Breast epithelium (tissue), 4 donors: ENCODE data around the gene CD4. TPM values are rescaled to one million over a fixed set of nuclear protein-coding genes. Genes with fewer than 3 reads are reported as not detected.

ENCODE experiments used
- DNase-seq, 2 donors: peaks; one replicate each; pipeline ENCODE4 v3.0.0-alpha.2; 2019; ENCODE audit warnings: low spot score in 2 of 2
- H3K27ac ChIP-seq, 2 donors: fragments of 200-600 bp; sonication (generic) in 1 of 2; one replicate each; pipeline ENCODE4 v1.5.1; 2016 to 2019; ENCODE audit warnings: mild to moderate bottlenecking in 1 of 2
- H3K27me3 ChIP-seq, 2 donors: fragments of 200-600 bp; sonication (generic) in 1 of 2; one replicate each; pipeline versions ENCODE4 v1.5.1 to v1.6.0; 2017 to 2019; ENCODE audit warnings: control low read depth in 1 of 2, mild to moderate bottlenecking in 1 of 2
- H3K36me3 ChIP-seq: fragments of 200-600 bp; one replicate; pipeline ENCODE4 v1.5.1; 2019
- H3K4me1 ChIP-seq, 2 donors: fragments of 200-600 bp; sonication (generic); one replicate each; pipeline ENCODE4 v1.5.1; 2016 to 2019; ENCODE audit warnings: control low read depth in 1 of 2
- H3K4me3 ChIP-seq, 3 donors: fragments of 200-600 bp; sonication (generic); 1 replicate in 2 of 3; 2 replicates in 1 of 3; pipeline ENCODE4 v1.5.1; 2016 to 2019; ENCODE audit warnings: mild to moderate bottlenecking in 3 of 3, moderate library complexity in 2 of 3
- H3K9me3 ChIP-seq, 2 donors: fragments of 200-600 bp; sonication (generic) in 1 of 2; one replicate each; pipeline ENCODE4 v1.5.1; 2016 to 2019; ENCODE audit warnings: control low read depth in 1 of 2
- CTCF ChIP-seq, 3 donors: fragments of 450-650 bp; IDR thresholded peaks; one replicate each; pipeline ENCODE4 v1.5.1; 2016 to 2017; ENCODE audit warnings: antibody characterized with exemption in 3 of 3, mild to moderate bottlenecking in 3 of 3, moderate library complexity in 3 of 3
- POLR2A ChIP-seq: fragments of 450-650 bp; IDR thresholded peaks from one replicate; pipeline ENCODE4 v1.6.1; 2016; ENCODE audit warnings: antibody characterized with exemption, mild to moderate bottlenecking, moderate library complexity
- POLR2AphosphoS5 ChIP-seq, 3 donors: sonication (generic); formaldehyde crosslinking; IDR thresholded peaks; one replicate each; pipeline ENCODE4 v1.6.1; 2017; ENCODE audit warnings: antibody characterized with exemption in 3 of 3
- intact Hi-C: fragments of 100-400 bp; cut with DNase I; formaldehyde crosslinking; loops from one replicate; pipeline ENCODE4 v1.15.1; 2023; ENCODE audit warnings: low total_unique reads
- total RNA-seq, 3 donors: library from RNA; depleted of rRNA; stranded (reverse); fragments of >200 nt; gene quantifications; one replicate each; pipeline ENCODE4 v1.1.0, GENCODE V29; 2016

The CD4 gene
- total RNA-seq, 3 donors from 2014 or later, result 5.9 to 29.0 (median 11.0) TPM

GRCh38 chr12:6822426-6823135 is 33.3 kb downstream of the CD4 start:
- intact Hi-C loops, result loop anchor here (10.0 kb wide), 1 partner anchor 208 kb away; no protein-coding TSS in a partner anchor
- DNase-seq, result no peak
- peak overlapping the region in 1 of 3 donors; percentile 67 for H3K4me3 ChIP-seq
- H3K27ac ChIP-seq, result no peak overlapping the region
- H3K36me3 ChIP-seq, result no peaks in the 10 kb centered on the region
- TF ChIP-seq POLR2A (no peak), CTCF (IDR thresholded peaks at IDR 0.05) (no peak), POLR2AphosphoS5 (IDR thresholded peaks at IDR 0.05) (no peak)
- H3K27me3 ChIP-seq, result peaks cover 5 to 19% of the 10 kb centered on the region in 2 donors
- H3K4me1 ChIP-seq, result peaks cover 0 to 9% of the 10 kb centered on the region in 2 donors
- H3K9me3 ChIP-seq, result no peaks in the 10 kb centered on the region

GRCh38 chr12:6823182-6824084 is 34.1 kb downstream of the CD4 start:
- Histone ChIP-seq H3K36me3 (no peaks in the 10 kb centered on the region), H3K9me3 (no peaks in the 10 kb centered on the region), H3K4me3 (no peak overlapping the region), H3K27me3 (peaks cover 5 to 19% of the 10 kb centered on the region in 2 donors), H3K4me1 (peaks cover 0 to 9% of the 10 kb centered on the region in 2 donors), H3K27ac (no peak overlapping the region)
- intact Hi-C loops, result loop anchor here (10.0 kb wide), 1 partner anchor 209 kb away; no protein-coding TSS in a partner anchor
- TF ChIP-seq CTCF (IDR thresholded peaks at IDR 0.05) (no peak), POLR2A (no peak), POLR2AphosphoS5 (IDR thresholded peaks at IDR 0.05) (no peak)
- no peak for DNase-seq

- H3K9me3 ChIP-seq, result no peaks in the 10 kb centered on the region
- H3K4me3 ChIP-seq, result no peak overlapping the region
- no peak for DNase-seq
- H3K36me3 ChIP-seq, result no peaks in the 10 kb centered on the region
- H3K4me1 ChIP-seq, result peaks cover 0 to 9% of the 10 kb centered on the region in 2 donors
- intact Hi-C loops, result loop anchor here (10.0 kb wide), 1 partner anchor 209 kb away; no protein-coding TSS in a partner anchor
- TF ChIP-seq POLR2A, result no peak
- TF ChIP-seq CTCF (IDR thresholded peaks at IDR 0.05), result no peak
- TF ChIP-seq POLR2AphosphoS5 (IDR thresholded peaks at IDR 0.05), result no peak
- H3K27ac ChIP-seq, result no peak overlapping the region
- H3K27me3 ChIP-seq, result peaks cover 5 to 19% of the 10 kb centered on the region in 2 donors
These were observed 34.9 kb downstream of the CD4 start for GRCh38 chr12:6824085-6824775.

- intact Hi-C loops, result loop anchor here (10.0 kb wide), 1 partner anchor 210 kb away; no protein-coding TSS in a partner anchor
- H3K9me3 ChIP-seq, result no peaks in the 10 kb centered on the region
- no peaks in the 10 kb centered on the region for H3K36me3 ChIP-seq
- DNase-seq, result no peak
- no peak for TF ChIP-seq POLR2AphosphoS5 (IDR thresholded peaks at IDR 0.05)
- no peak for TF ChIP-seq CTCF (IDR thresholded peaks at IDR 0.05)
- TF ChIP-seq POLR2A, result no peak
- H3K27me3 ChIP-seq, result peaks cover 5 to 19% of the 10 kb centered on the region in 2 donors
- H3K4me1 ChIP-seq, result peaks cover 0 to 14% of the 10 kb centered on the region in 2 donors
- peak overlapping the region in 2 of 3 donors; percentile 23 to 56 for H3K4me3 ChIP-seq
- H3K27ac ChIP-seq, result peak overlapping the region in 1 of 2 donors; percentile 8
These were observed 35.6 kb downstream of the CD4 start for GRCh38 chr12:6824901-6825381.
